Smooth muscle cell (in vitro differentiated cells): ENCODE data around the gene DUSP7. TPM values are rescaled to one million over a fixed set of nuclear protein-coding genes. Genes with fewer than 3 reads are reported as not detected.

Experiments
- DNase-seq: peaks from one replicate; lab custom pipeline; 2025; ENCODE audit not compliant: unreplicated experiment; lab: John Stamatoyannopoulos, UW
- H2AFZ ChIP-seq: fragments of 200-600 bp; sonication (generic); 2 replicates; pipeline ENCODE4 v1.6.0; 2016; ENCODE audit warnings: antibody characterized with exemption, low read depth, mild to moderate bottlenecking
- H3F3A ChIP-seq: fragments of 200-600 bp; sonication (generic); 2 replicates; pipeline ENCODE4 v1.6.0; 2017; ENCODE audit warnings: antibody characterized with exemption, low read depth
- H3K27ac ChIP-seq: fragments of 200-600 bp; sonication (generic); 2 replicates; pipeline ENCODE4 v1.5.1; 2016; ENCODE audit warnings: low read depth, mild to moderate bottlenecking
- H3K27me3 ChIP-seq: fragments of 200-600 bp; sonication (generic); 2 replicates; pipeline ENCODE4 v1.6.1; 2016; ENCODE audit warnings: low read depth, mild to moderate bottlenecking
- H3K36me3 ChIP-seq: fragments of 200-600 bp; sonication (generic); 2 replicates; pipeline ENCODE4 v1.5.1; 2016; ENCODE audit warnings: low read depth
- H3K4me1 ChIP-seq: fragments of 200-600 bp; sonication (generic); 2 replicates; pipeline ENCODE4 v1.5.1; 2016; ENCODE audit warnings: low read depth
- H3K4me2 ChIP-seq: fragments of 200-600 bp; sonication (generic); 2 replicates; pipeline ENCODE4 v1.6.0; 2016; ENCODE audit warnings: mild to moderate bottlenecking
- H3K4me3 ChIP-seq: fragments of 200-600 bp; sonication (generic); 2 replicates; pipeline ENCODE4 v1.5.1; 2016; ENCODE audit warnings: mild to moderate bottlenecking
- H3K79me2 ChIP-seq: fragments of 200-600 bp; sonication (generic); 2 replicates; pipeline ENCODE4 v1.6.0; 2016; ENCODE audit warnings: low read depth, mild to moderate bottlenecking
- H3K9ac ChIP-seq: fragments of 200-600 bp; sonication (generic); 2 replicates; pipeline ENCODE4 v1.6.0; 2016; ENCODE audit warnings: low read depth
- H3K9me3 ChIP-seq: fragments of 200-600 bp; sonication (generic); replicated peaks from 2 replicates; pipeline ENCODE4 v1.5.1; 2016; ENCODE audit warnings: low read depth
- H4K20me1 ChIP-seq: fragments of 200-600 bp; sonication (generic); 2 replicates; pipeline ENCODE4 v1.6.0; 2016; ENCODE audit warnings: low read depth
- WGBS: methylation state at CpG from one replicate; pipeline ENCODE4 v1.1.7; 2016; ENCODE audit warnings: low lambda C conversion rate; 5-methylcytosine and 5-hydroxymethylcytosine counted together
- polyA plus RNA-seq: library from polyadenylated mRNA; unstranded; fragments of >200 nt; fragmentation: Nextera tagmentation; extraction: Ambion mirVana; gene quantifications from 2 replicates; pipeline ENCODE4 v1.2.1, GENCODE V29; 2016
- total RNA-seq: library from RNA; depleted of rRNA; stranded (reverse); fragments of >200 nt; gene quantifications from 2 replicates; pipeline ENCODE4 v1.2.3, GENCODE V29; 2014
- TF ChIP-seq, protein P1 (sequence below): fragments of 200-600 bp; sonication (generic); IDR thresholded peaks from 2 replicates; pipeline ENCODE4 v1.5.1; 2017; ENCODE audit warnings: borderline replicate concordance, mild to moderate bottlenecking, antibody characterized with exemption; ENCODE audit not compliant: insufficient read depth, poor library complexity, severe bottlenecking

DUSP7 gene
- total and polyA plus RNA-seq, 2 experiments from 2014 or later, result 12.4 to 26.8 TPM

DNA sequence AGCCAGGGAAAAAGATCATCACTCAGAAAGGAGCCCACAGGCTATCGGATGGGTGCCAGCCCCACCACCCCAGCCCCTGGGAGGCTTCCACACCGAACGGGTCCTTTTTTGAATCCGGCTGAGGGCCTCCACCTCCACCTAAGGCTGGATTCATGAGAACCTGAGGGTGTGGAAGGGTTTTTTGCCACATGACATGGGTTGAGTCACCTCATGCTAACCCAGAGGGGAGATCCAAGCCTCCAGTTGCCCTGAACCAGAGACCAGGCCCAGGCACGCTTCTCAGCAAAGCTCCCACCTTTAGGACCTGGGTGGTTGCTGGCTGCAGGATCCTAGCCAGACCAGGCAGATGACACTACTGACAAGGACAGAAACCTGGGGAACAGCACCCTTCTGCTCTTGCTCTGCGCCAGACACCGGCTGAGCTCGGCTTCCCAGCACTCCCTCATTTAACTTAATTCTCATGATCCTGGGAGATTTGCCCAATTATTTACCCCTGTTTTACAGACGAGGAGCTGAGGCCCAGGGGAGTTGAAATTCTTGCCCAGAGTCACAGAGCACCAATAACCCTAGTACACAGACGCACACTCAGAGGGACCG, 25.6 kb downstream of the DUSP7 start:
- Histone ChIP-seq H3K27ac (no peak overlapping the region), H3K9me3 (no peaks in the 10 kb centered on the region), H3K36me3 (no peaks in the 10 kb centered on the region), H3K4me2 (no peak overlapping the region), H3K27me3 (no peaks in the 10 kb centered on the region), H3K79me2 (no peaks in the 10 kb centered on the region), H3K4me3 (no peak overlapping the region), H2AFZ (no peak overlapping the region), H3K4me1 (no peaks in the 10 kb centered on the region), H4K20me1 (no peaks in the 10 kb centered on the region), H3K9ac (no peak overlapping the region), H3F3A (no peaks in the 10 kb centered on the region)
- WGBS, result 80% methylated on average over 11 of the region's 11 CpGs
- TF ChIP-seq, protein P1, sequence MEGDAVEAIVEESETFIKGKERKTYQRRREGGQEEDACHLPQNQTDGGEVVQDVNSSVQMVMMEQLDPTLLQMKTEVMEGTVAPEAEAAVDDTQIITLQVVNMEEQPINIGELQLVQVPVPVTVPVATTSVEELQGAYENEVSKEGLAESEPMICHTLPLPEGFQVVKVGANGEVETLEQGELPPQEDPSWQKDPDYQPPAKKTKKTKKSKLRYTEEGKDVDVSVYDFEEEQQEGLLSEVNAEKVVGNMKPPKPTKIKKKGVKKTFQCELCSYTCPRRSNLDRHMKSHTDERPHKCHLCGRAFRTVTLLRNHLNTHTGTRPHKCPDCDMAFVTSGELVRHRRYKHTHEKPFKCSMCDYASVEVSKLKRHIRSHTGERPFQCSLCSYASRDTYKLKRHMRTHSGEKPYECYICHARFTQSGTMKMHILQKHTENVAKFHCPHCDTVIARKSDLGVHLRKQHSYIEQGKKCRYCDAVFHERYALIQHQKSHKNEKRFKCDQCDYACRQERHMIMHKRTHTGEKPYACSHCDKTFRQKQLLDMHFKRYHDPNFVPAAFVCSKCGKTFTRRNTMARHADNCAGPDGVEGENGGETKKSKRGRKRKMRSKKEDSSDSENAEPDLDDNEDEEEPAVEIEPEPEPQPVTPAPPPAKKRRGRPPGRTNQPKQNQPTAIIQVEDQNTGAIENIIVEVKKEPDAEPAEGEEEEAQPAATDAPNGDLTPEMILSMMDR, result no peak
- DNase-seq, result no peak

DNA sequence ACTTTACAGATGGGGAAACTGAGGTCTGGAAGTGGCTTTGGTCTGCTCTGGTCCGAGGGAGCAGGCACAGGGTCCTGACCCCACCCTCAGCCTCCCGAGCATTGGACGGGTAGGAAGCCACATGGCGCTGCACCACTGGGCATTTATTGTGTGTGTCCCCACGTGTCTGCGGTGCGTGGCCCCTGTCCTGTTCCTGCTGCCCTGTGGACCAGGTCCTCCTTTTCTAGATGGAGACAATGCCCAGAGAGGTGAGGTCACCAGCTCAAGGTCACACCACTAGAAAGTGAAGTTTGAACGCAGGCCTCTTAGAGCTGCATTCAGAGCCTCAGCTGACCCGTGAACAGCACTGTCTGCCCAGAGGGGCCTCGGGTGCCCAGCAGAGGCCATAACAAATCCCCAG, 26.8 kb downstream of the DUSP7 start:
- Histone ChIP-seq H3K4me2 (no peak overlapping the region), H3K27me3 (no peaks in the 10 kb centered on the region), H2AFZ (no peak overlapping the region), H3K79me2 (no peaks in the 10 kb centered on the region), H3K9ac (no peak overlapping the region), H3K4me1 (no peaks in the 10 kb centered on the region), H4K20me1 (no peaks in the 10 kb centered on the region), H3K27ac (no peak overlapping the region), H3F3A (no peaks in the 10 kb centered on the region), H3K9me3 (no peaks in the 10 kb centered on the region), H3K36me3 (no peaks in the 10 kb centered on the region), H3K4me3 (no peak overlapping the region)
- 93% methylated on average over 10 of the region's 10 CpGs for WGBS
- TF ChIP-seq, protein P1, result no peak
- no peak for DNase-seq

GRCh38 chr3:52029053-52029452, 27.3 kb downstream of the DUSP7 start:
- Histone ChIP-seq H3K79me2 (no peaks in the 10 kb centered on the region), H3K4me1 (no peaks in the 10 kb centered on the region), H2AFZ (no peak overlapping the region), H3K4me2 (no peak overlapping the region), H3K4me3 (no peak overlapping the region), H3K9ac (no peak overlapping the region), H3K27me3 (no peaks in the 10 kb centered on the region), H3K9me3 (no peaks in the 10 kb centered on the region), H3F3A (no peaks in the 10 kb centered on the region), H3K27ac (no peak overlapping the region), H3K36me3 (no peaks in the 10 kb centered on the region), H4K20me1 (no peaks in the 10 kb centered on the region)
- TF ChIP-seq, protein P1, result no peak
- no peak for DNase-seq
- WGBS, result 72% methylated on average over 9 of the region's 9 CpGs

DNA sequence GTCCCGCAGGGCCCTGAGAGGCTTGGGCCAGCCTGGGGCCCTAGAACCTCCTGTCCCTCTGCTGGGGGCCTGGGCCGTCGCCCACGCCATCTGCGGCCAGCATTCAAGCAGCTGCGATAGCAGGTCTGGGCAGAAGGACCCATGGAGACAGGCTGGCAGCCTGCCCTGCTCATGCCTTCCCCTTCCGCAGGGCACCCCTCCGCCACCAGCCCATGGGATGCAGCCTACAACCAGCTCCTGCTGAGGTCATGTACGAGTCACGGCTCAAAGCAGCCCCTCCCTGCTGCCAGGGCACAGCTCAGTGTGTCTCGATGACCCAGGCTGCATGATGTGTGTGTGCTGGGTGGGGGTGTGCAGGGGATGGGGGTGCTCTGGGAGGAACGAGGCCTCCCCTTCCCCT, 27.8 kb downstream of the DUSP7 start:
- Histone ChIP-seq H3F3A (no peaks in the 10 kb centered on the region), H2AFZ (no peak overlapping the region), H3K4me1 (no peaks in the 10 kb centered on the region), H3K36me3 (no peaks in the 10 kb centered on the region), H3K27ac (no peak overlapping the region), H3K4me3 (no peak overlapping the region), H3K9me3 (no peaks in the 10 kb centered on the region), H4K20me1 (no peaks in the 10 kb centered on the region), H3K9ac (no peak overlapping the region), H3K27me3 (no peaks in the 10 kb centered on the region), H3K79me2 (no peaks in the 10 kb centered on the region), H3K4me2 (no peak overlapping the region)
- 84% methylated on average over 12 of the region's 12 CpGs for WGBS
- DNase-seq, result no peak
- TF ChIP-seq, protein P1, result no peak
